ENCODE measurements around the gene TCN2. TPM values are rescaled to one million over a fixed set of nuclear protein-coding genes. Genes with fewer than 3 reads are reported as not detected.
"Not testable (repeated sequence)": the region's sequence is repeated elsewhere in the genome, so short reads cannot be mapped to it uniquely, and the experiment has no call there.

Gene TCN2
- total RNA-seq, 1 donor from 2014 or later, result 43.4 TPM

GRCh38 chr22:30626413-30626812 lies 19.4 kb downstream of the TCN2 start:
- Histone ChIP-seq H3K9me3 (no peaks in the 10 kb centered on the region), H3K4me3 (no peak overlapping the region), H3K27ac (no peak overlapping the region), H3K4me1 (no peaks in the 10 kb centered on the region), H3K27me3 (no peaks in the 10 kb centered on the region), H3K36me3 (no peaks in the 10 kb centered on the region)
- intact Hi-C loops (cut with DNase I), result no loop called here
- no peak for TF ChIP-seq CTCF (IDR thresholded peaks at IDR 0.05)
- DNase-seq (no peak), ATAC-seq (peak; percentile 20)

- no peaks in the 10 kb centered on the region for H3K9me3 ChIP-seq
- intact Hi-C loops (cut with DNase I), result no loop called here
- TF ChIP-seq CTCF (IDR thresholded peaks at IDR 0.05), result no peak
- no peak overlapping the region for H3K27ac ChIP-seq
- ATAC-seq (no peak), DNase-seq (no peak)
- no peaks in the 10 kb centered on the region for H3K27me3 ChIP-seq
- H3K36me3 ChIP-seq, result no peaks in the 10 kb centered on the region
- H3K4me3 ChIP-seq, result no peak overlapping the region
- H3K4me1 ChIP-seq, result no peaks in the 10 kb centered on the region
Measured at GRCh38 chr22:30627471-30627870, 20.5 kb downstream of the TCN2 start.

- no peak for ATAC-seq
- no peak overlapping the region for H3K4me3 ChIP-seq
- no peaks in the 10 kb centered on the region for H3K27me3 ChIP-seq
- H3K27ac ChIP-seq, result no peak overlapping the region
- DNase-seq, result no peak
- no peaks in the 10 kb centered on the region for H3K9me3 ChIP-seq
- no peaks in the 10 kb centered on the region for H3K36me3 ChIP-seq
- no peak for TF ChIP-seq CTCF (IDR thresholded peaks at IDR 0.05)
- intact Hi-C loops (cut with DNase I), result no loop called here
- H3K4me1 ChIP-seq, result no peaks in the 10 kb centered on the region
Measured at GRCh38 chr22:30628491-30628890, 21.5 kb downstream of the TCN2 start.

GRCh38 chr22:30631469-30631868 lies 24.5 kb downstream of the TCN2 start:
- H3K27ac ChIP-seq; H3K27me3 ChIP-seq; H3K9me3 ChIP-seq; H3K4me3 ChIP-seq; DNase-seq; ATAC-seq; H3K36me3 ChIP-seq; intact Hi-C loops (cut with DNase I): not testable (repeated sequence)
- H3K4me1 ChIP-seq, result peaks cover 11% of the 10 kb centered on the region

GRCh38 chr22:30634471-30635233 lies 27.7 kb downstream of the TCN2 start:
- no peaks in the 10 kb centered on the region for H3K27me3 ChIP-seq
- H3K4me3 ChIP-seq, result peak overlapping the region; percentile 65
- no peaks in the 10 kb centered on the region for H3K9me3 ChIP-seq
- H3K27ac ChIP-seq, result peak overlapping the region; percentile 85
- peak; percentile 85 for ATAC-seq
- DNase-seq, result peak; percentile 92
- H3K4me1 ChIP-seq, result peaks cover 24% of the 10 kb centered on the region
- peak; percentile 95 for TF ChIP-seq CTCF (IDR thresholded peaks at IDR 0.05)
- no peaks in the 10 kb centered on the region for H3K36me3 ChIP-seq
- intact Hi-C loops (cut with DNase I), result no loop called here

GRCh38 chr22:30635273-30636225 lies 28.6 kb downstream of the TCN2 start, which contains the start of gene SLC35E4:
Gene SLC35E4 (plus strand): TSS chr22:30635781. CDS start chr22:30636451, 670 bp downstream.
- Histone ChIP-seq H3K9me3 (no peaks in the 10 kb centered on the region), H3K27ac (peak within 1 kb of the TSS; percentile 85), H3K36me3 (no peaks in the 10 kb centered on the region), H3K4me3 (peak within 1 kb of the TSS; percentile 65), H3K27me3 (no peaks in the 10 kb centered on the region), H3K4me1 (peaks cover 24% of the 10 kb centered on the region)
- intact Hi-C loops (cut with DNase I), result no loop called here
- peak; percentile 97 for DNase-seq
- peak; percentile 96 for ATAC-seq
- TF ChIP-seq CTCF (IDR thresholded peaks at IDR 0.05), result peak; percentile 24

All from upper lobe of right lung (tissue), 1 donor.